ENCODE data around the gene ZNG1C.
"Not testable (repeated sequence)": the region's sequence is repeated elsewhere in the genome, so short reads cannot be mapped to it uniquely, and the experiment has no call there.

Gene ZNG1C

GRCh38 chr9:68241683-68242082 lies at the start of gene ZNG1C:
TSS of gene ZNG1C (plus strand) at chr9:68241983. CDS start at chr9:68242032, 49 bp downstream.
- not testable (repeated sequence) for DNase-seq

DNA sequence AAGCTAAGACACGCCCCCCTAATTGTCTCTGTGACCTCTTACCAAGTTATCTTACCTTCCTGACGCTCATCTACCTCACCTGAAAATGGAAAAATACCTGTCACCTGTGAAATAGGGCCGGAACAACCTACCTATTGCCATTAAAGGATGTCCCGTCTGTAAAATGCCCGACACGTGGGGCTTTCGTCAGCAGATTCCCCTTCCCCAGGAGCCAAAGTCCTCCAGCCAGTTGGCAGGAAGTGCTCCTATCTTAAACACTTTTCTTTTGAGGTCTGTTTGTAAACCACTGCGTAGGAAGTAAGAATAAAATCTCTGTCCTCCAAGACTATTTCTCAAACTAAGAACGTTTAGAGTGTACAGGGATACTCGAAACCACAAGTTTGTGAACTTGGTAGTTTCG lies 654 bp downstream of the ZNG1C start:
- not testable (repeated sequence) for DNase-seq

- DNase-seq, result not testable (repeated sequence)
These were observed 39.3 kb downstream of the ZNG1C start for GRCh38 chr9:68281041-68281440.

GRCh38 chr9:68302567-68302966 lies 60.8 kb downstream of the ZNG1C start, which contains the start of gene FOXD4L3:
TSS of gene FOXD4L3 (plus strand) at chr9:68302867. CDS start at chr9:68302952, 85 bp downstream.
- not testable (repeated sequence) for DNase-seq

- DNase-seq, result not testable (repeated sequence)
These were observed 62.0 kb downstream of the ZNG1C start for GRCh38 chr9:68303771-68304170.

GRCh38 chr9:68304212-68304611 lies 62.4 kb downstream of the ZNG1C start:
- DNase-seq, result not testable (repeated sequence)

DNA sequence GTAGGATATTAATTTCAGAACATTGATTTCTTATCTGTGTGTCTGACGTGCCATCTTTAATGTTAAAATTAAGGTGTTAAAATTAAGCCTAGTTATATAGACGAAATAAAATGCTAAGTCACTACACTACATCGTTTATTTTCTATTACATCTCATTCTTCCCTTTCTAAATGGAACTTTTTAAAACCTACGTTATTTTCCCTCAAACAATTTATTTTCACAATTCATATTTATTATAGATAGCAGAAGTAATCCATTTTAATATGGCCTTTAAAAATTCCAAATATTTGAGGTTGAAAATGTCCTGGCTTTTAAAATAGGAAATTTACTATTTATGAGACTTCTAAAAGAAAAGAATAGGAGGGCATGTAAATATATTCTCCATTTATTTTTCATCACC lies 63.0 kb downstream of the ZNG1C start:
- DNase-seq, result not testable (repeated sequence)

- DNase-seq, result not testable (repeated sequence)
These were observed 64.0 kb downstream of the ZNG1C start for GRCh38 chr9:68305680-68306285.

DNA sequence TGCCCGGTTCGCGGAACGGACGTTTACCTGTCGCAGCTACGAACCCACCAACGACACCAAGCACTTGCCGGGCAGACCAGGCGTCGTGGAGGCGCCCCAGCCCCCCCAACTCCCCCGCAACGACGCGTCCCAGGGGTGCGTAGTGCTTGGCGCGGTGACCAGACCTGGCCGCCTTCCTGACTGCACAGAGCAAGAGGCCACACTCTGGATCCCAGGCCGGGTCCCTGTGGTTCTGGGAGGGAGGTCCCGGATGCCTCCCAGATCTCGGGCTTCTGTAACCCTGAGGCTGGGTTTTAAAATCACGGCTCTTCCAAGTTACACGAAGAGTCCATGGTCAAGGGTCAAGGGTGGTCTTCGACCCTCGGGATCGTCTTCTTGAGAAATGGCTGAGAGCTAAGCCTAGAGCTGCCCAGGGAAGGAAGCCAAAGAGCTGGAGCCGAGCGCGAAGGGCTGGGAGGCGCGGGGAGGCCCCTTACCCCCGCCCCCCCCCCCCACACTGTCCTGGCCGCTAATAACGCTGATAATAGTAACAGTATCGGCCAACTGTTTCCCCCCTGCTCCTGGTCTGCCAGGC lies 64.7 kb downstream of the ZNG1C start:
- not testable (repeated sequence) for DNase-seq

DNA sequence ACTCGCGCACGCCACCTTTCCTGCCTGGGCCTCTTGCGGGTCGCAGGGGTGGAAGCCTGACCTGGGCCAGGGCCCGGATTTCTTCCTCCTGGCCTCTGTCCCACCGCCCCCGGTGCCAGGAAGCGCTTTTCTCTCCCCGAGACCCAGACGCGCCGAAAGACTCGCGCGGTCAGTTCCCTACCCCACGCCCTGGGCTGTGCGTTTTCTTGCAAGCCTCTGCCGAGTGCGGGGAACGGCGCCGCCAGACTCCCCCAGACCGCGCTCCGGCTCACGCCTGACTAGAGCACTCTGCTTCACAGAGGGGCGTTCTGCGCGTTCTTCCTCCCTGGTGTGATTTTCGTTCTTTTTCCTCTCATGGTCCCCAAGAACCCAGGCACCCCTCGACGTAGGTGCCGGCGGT lies 65.3 kb downstream of the ZNG1C start:
- not testable (repeated sequence) for DNase-seq

GRCh38 chr9:68307654-68308053 lies 65.9 kb downstream of the ZNG1C start:
- DNase-seq, result not testable (repeated sequence)

- not testable (repeated sequence) for DNase-seq
These were observed 69.4 kb downstream of the ZNG1C start for GRCh38 chr9:68311208-68311607.

- not testable (repeated sequence) for DNase-seq
These were observed 76.4 kb downstream of the ZNG1C start for GRCh38 chr9:68318209-68318608.

- DNase-seq, result not testable (repeated sequence)
These were observed 82.0 kb downstream of the ZNG1C start for GRCh38 chr9:68323749-68324148.

DNA sequence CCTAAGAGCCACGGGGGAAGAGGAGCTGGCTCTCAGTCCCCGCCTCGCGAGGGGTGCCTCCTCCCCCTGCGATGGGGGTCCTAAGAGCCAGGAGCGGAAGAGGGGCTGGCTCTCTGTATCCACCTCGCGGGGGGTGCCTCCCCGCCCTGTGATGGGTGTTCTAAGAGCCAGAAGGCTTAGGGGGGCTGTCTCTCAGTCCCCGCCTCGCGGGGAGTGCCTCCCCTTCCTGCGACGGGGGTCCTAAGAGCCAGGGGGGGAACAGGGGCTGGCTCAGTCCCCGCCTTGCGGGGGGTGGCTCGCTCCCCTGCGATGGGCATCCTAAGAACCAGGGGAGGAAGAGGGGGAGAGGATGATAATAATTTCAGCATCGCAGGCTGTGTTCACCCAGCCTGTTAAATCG lies 82.7 kb downstream of the ZNG1C start:
- not testable (repeated sequence) for DNase-seq

DNA sequence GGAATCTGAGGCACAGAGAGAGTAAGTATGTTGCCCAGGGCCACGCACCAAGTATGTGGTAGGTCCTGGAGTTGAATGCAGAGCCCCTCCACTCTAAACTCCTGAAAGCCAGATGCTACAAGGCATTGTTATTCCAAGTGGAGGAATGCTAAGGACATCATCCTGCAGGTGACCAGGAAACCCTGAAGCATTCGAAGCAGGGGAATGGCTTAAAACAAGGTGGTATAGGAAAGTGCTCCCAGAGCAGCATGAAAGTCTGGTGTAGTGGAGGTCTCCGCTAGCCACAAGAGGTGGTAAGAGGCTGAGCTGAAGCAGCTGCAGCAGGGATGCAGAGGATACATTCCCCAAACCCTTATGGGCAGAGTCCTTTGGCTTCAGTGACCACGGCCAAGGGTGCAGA lies 87.3 kb downstream of the ZNG1C start:
- DNase-seq, result not testable (repeated sequence)

GRCh38 chr9:68330531-68331173 lies 88.9 kb downstream of the ZNG1C start:
- DNase-seq, result not testable (repeated sequence)

DNA sequence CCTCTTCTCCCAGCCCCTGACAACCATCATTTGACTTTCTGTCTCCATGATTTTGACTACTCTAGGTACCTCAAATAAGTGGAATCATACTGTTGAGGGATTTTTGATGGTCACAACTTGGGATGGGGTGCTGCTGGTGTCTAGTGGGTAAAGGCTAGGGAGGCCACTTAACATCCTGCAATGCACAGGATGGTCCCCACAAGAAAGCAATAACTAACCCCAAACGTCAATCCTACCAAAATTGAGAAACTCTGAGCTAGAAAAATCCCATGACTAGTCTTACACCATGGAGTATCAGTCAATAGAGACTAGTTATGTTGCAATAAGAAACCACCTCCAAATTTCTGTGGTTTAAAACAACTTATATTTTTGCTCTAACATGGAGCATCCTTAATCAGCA lies 90.3 kb downstream of the ZNG1C start:
- DNase-seq, result not testable (repeated sequence)

GRCh38 chr9:68335935-68336334 lies 94.2 kb downstream of the ZNG1C start:
- not testable (repeated sequence) for DNase-seq

DNA sequence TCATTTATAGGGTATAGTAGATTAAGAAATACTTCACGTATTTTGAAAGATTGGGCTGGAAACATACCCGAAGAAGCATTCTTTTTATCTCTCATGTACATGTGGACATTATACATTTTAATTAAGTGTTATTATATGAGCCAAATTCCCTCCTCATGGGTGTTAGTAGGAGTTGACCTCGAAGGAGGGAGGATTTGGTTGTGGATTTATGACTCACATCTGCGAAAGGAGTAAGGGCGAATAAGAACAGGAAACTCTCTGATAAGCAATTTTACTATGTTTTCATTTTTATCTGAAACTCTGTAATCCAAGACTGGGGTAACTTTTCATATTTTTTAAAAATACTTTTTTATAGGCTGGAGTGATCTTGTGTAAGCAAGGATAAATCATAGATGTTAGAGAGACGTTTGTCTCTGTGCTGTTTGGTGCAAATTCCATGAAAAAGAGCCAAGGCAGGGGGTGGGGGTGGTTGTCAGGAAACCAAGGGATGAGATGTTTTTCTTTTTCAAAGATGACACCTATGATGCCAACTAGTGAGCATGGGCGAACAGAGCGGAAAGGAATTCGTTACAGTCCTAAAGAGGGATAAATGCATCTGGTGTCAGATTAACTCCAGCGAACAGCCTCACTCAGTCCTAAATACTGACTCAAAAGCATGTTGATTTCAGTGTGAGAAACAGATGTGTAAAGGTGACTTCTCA lies 95.0 kb downstream of the ZNG1C start:
- DNase-seq, result not testable (repeated sequence)

GRCh38 chr9:68338000-68338399 lies 96.2 kb downstream of the ZNG1C start:
- not testable (repeated sequence) for DNase-seq

GRCh38 chr9:68342265-68343025 lies 100.7 kb downstream of the ZNG1C start:
- DNase-seq, result not testable (repeated sequence)
